HCT116 (cell line): ENCODE results near the gene CASP8. TPM values are rescaled to one million over a fixed set of nuclear protein-coding genes. Genes with fewer than 3 reads are reported as not detected.

Experiments
- ATAC-seq: fragments of 200-7000 bp; cut with Tn5 transposase; 2 replicates; pipeline ENCODE4 v1.9.1; 2020; ENCODE audit warnings: mild to moderate bottlenecking, moderate library complexity
- BruUV-seq: library from RNA; stranded (reverse); fragments of 400-500 nt; replicated peaks from 2 replicates; lab custom pipeline; 2021; lab: Mats Ljungman, UMichigan
- CTCF ChIA-PET: fragments of 300-600 bp; sonication (Branson Sonifier 250); formaldehyde crosslinking; loops from one replicate; lab custom pipeline; 2021; ENCODE audit warnings: antibody characterized with exemption; lab: Charles Lee
- POLR2A ChIA-PET: fragments of 300-600, 350-600 bp; sonication (Branson Sonifier 250); formaldehyde crosslinking; loops from one replicate; lab custom pipeline; 2021; ENCODE audit warnings: antibody characterized with exemption; lab: Charles Lee
- RAD21 ChIA-PET, 2 experiments: fragments of 300-600 bp; sonication (Branson Sonifier 250); formaldehyde crosslinking; loops; one replicate each; lab custom pipeline; 2023; ENCODE audit warnings: low total read pairs in 2 of 2; ENCODE audit not compliant: uncharacterized antibody in 2 of 2, unreplicated experiment in 2 of 2, low non-redundant PET in 1 of 2; lab: Charles Lee
- DNase-seq: peaks from one replicate; pipeline ENCODE4 v3.0.0-alpha.2; 2010; ENCODE audit warnings: low read depth, low spot score
- H2AFZ ChIP-seq: fragments of 200-600 bp; shearing (Covaris generic), sonication (generic); 2 replicates; pipeline ENCODE4 v1.6.1; 2017; ENCODE audit warnings: low read depth, mixed run types, mixed read lengths, antibody characterized with exemption, low read length; ENCODE audit not compliant: poor library complexity, severe bottlenecking
- H3K27ac ChIP-seq: 2 replicates; pipeline ENCODE4 v1.5.1; 2012; ENCODE audit warnings: low read depth, low read length
- H3K27me3 ChIP-seq: fragments of 200-600 bp; sonication (generic); 2 replicates; pipeline ENCODE4 v1.6.1; 2016; ENCODE audit warnings: mixed run types, low read length, mixed read lengths; ENCODE audit not compliant: insufficient read depth
- H3K36me3 ChIP-seq, 2 experiments: fragments of 200-500 bp in 1 of 2; fragments of 200-600 bp in 1 of 2; sonication (Bioruptor generic) in 1 of 2; sonication (generic) in 1 of 2; 2 replicates each; pipeline versions ENCODE4 v1.5.1 to v1.6.1; 2014 to 2016; ENCODE audit warnings: low read length in 2 of 2, inconsistent platforms in 1 of 2, mixed read lengths in 1 of 2, mixed run types in 1 of 2; ENCODE audit not compliant: insufficient read depth in 2 of 2, control insufficient read depth in 1 of 2
- H3K4me1 ChIP-seq, 2 experiments: fragments of 200-600 bp in 1 of 2; sonication (generic) in 1 of 2; 2 replicates each; pipeline versions ENCODE4 v1.5.1 to v1.6.1; 2012 to 2017; ENCODE audit warnings: low read length in 2 of 2, inconsistent platforms in 1 of 2, mild to moderate bottlenecking in 1 of 2, mixed read lengths in 1 of 2, mixed run types in 1 of 2, moderate library complexity in 1 of 2; ENCODE audit not compliant: insufficient read depth in 2 of 2, control insufficient read depth in 1 of 2
- H3K4me2 ChIP-seq: fragments of 200-600 bp; sonication (generic); 2 replicates; pipeline ENCODE4 v1.6.1; 2017; ENCODE audit warnings: mixed run types, low read length, mixed read lengths
- H3K4me3 ChIP-seq, 2 experiments: fragments of 200-600 bp in 1 of 2; sonication (generic) in 1 of 2; replicated peaks in 1 of 2; 2 replicates each; pipeline ENCODE4 v1.5.1; 2011 to 2016; ENCODE audit warnings: low read length in 2 of 2, control low read depth in 1 of 2, low read depth in 1 of 2, mild to moderate bottlenecking in 1 of 2, mixed read lengths in 1 of 2, mixed run types in 1 of 2
- H3K79me2 ChIP-seq: fragments of 200-600 bp; sonication (generic); 2 replicates; pipeline ENCODE4 v1.6.1; 2017; ENCODE audit warnings: mild to moderate bottlenecking, mixed run types, low read length, moderate library complexity, mixed read lengths; ENCODE audit not compliant: insufficient read depth
- H3K9ac ChIP-seq: fragments of 200-600 bp; sonication (generic); 2 replicates; pipeline ENCODE4 v1.6.1; 2016; ENCODE audit warnings: low read length, mixed read lengths
- H3K9me2 ChIP-seq: fragments of 200-600 bp; sonication (generic), shearing (Covaris generic); 2 replicates; pipeline ENCODE4 v1.6.1; 2017; ENCODE audit warnings: mixed run types, mild to moderate bottlenecking, moderate library complexity; ENCODE audit not compliant: insufficient read depth
- H3K9me3 ChIP-seq, 2 experiments: fragments of 200-500 bp in 1 of 2; fragments of 200-600 bp in 1 of 2; sonication (Bioruptor generic) in 1 of 2; sonication (generic) in 1 of 2; 2 replicates each; pipeline ENCODE4 v1.6.1; 2014 to 2017; ENCODE audit warnings: low read length in 2 of 2, mixed read lengths in 2 of 2, inconsistent platforms in 1 of 2, low read depth in 1 of 2, mild to moderate bottlenecking in 1 of 2, mixed run types in 1 of 2, moderate library complexity in 1 of 2; ENCODE audit not compliant: control insufficient read depth in 1 of 2, insufficient read depth in 1 of 2
- H4K20me1 ChIP-seq: fragments of 200-600 bp; sonication (generic), shearing (Covaris generic); 2 replicates; pipeline ENCODE4 v1.6.1; 2017; ENCODE audit warnings: mixed run types, mild to moderate bottlenecking, moderate library complexity; ENCODE audit not compliant: insufficient read depth
- CEBPB ChIP-seq: IDR thresholded peaks from 2 replicates; pipeline ENCODE4 v1.6.1; 2012; ENCODE audit warnings: low read depth
- EZH2 ChIP-seq: fragments of 200-600 bp; sonication (generic); IDR thresholded peaks from 2 replicates; pipeline ENCODE4 v1.6.1; 2017; ENCODE audit warnings: antibody characterized with exemption, mixed run types
- JUND ChIP-seq: IDR thresholded peaks from 2 replicates; pipeline ENCODE4 v1.6.1; 2012
- RAD21 ChIP-seq: IDR thresholded peaks from 2 replicates; pipeline ENCODE4 v1.6.1; 2012; ENCODE audit warnings: low read depth, mild to moderate bottlenecking
- REST ChIP-seq: IDR thresholded peaks from 2 replicates; pipeline ENCODE4 v1.6.1; 2012; ENCODE audit warnings: low read depth
- SRF ChIP-seq: IDR thresholded peaks from 2 replicates; pipeline ENCODE4 v1.6.1; 2012; ENCODE audit warnings: low read depth
- TCF7L2 ChIP-seq: IDR thresholded peaks from 2 replicates; pipeline ENCODE4 v1.7.0; 2011; ENCODE audit warnings: borderline replicate concordance, inconsistent platforms; ENCODE audit not compliant: insufficient read depth, insufficient read length; ENCODE audit errors: extremely low read depth
- ZFX ChIP-seq: fragments of 450-650 bp; IDR thresholded peaks from 2 replicates; pipeline ENCODE4 v1.6.1; 2017
- intact Hi-C: fragments of 100-400 bp; cut with micrococcal nuclease; formaldehyde crosslinking; loops from 2 replicates; pipeline ENCODE4 v1.10.0; 2022
- total RNA-seq: library from RNA; stranded (reverse); gene quantifications from one replicate; pipeline ENCODE4 v1.2.1, GENCODE V29; 2021; ENCODE audit not compliant: unreplicated experiment

CASP8 gene
- total RNA-seq, 1 experiment from 2014 or later, result 29.6 TPM

- no peak for DNase-seq
- no peaks in the 10 kb centered on the region for H3K9me3 ChIP-seq
- H3K27ac ChIP-seq, result no peak overlapping the region
- CTCF ChIA-PET, result interaction anchor here (6.1 kb wide), 1 partner anchor 9 kb away, joined by 39 read pairs; no protein-coding TSS in a partner anchor
- no peaks in the 10 kb centered on the region for H3K9me2 ChIP-seq
- H2AFZ ChIP-seq, result no peak overlapping the region
- H4K20me1 ChIP-seq, result no peaks in the 10 kb centered on the region
- H3K36me3 ChIP-seq, result no peaks in the 10 kb centered on the region
- intact Hi-C loops, result no loop called here
- peaks cover 6 to 17% of the 10 kb centered on the region in 2 experiments; a peak in 3 of 4 replicates for H3K4me1 ChIP-seq
- H3K9ac ChIP-seq, result no peak overlapping the region
- BruUV-seq, result no TSS peak
- TF ChIP-seq ZFX (no peak), SRF (no peak), JUND (no peak), RAD21 (no peak), TCF7L2 (no peak), CEBPB (no peak), REST (no peak), EZH2 (no peak)
- TF ChIP-seq, all 23 proteins: peak for 0
- no peak overlapping the region for H3K4me2 ChIP-seq
- H3K4me3 ChIP-seq, result no peak overlapping the region
- no peak for ATAC-seq
- no peaks in the 10 kb centered on the region for H3K79me2 ChIP-seq
- POLR2A ChIA-PET, result interaction anchor here (0.6 kb wide), 1 partner anchor 129 kb away, joined by 4 read pairs; no protein-coding TSS in a partner anchor
- H3K27me3 ChIP-seq, result no peaks in the 10 kb centered on the region
- RAD21 ChIA-PET, result no interaction called here
These were observed 37.0 kb upstream of the CASP8 start for GRCh38 chr2:201223089-201224073.
